HG02885 (cell line): ENCODE measurements around the gene PDCD10.

Source experiments
- ATAC-seq: cut with Tn5 transposase; IDR thresholded peaks from one replicate; pipeline ENCODE4 v1.9.1; 2021; ENCODE audit warnings: mild to moderate bottlenecking; ENCODE audit not compliant: unreplicated experiment, poor library complexity

Gene PDCD10

GRCh38 chr3:167684388-167684993 lies 50.2 kb downstream of the PDCD10 start:
- peak; percentile 89 for ATAC-seq

- ATAC-seq: no peak
Observed at GRCh38 chr3:167679526-167679925, 55.2 kb downstream of the PDCD10 start.

GRCh38 chr3:167675848-167676247 lies 58.8 kb downstream of the PDCD10 start:
- ATAC-seq: no peak

GRCh38 chr3:167673221-167673620 lies 61.5 kb downstream of the PDCD10 start:
- ATAC-seq: no peak

- no peak for ATAC-seq
Observed at GRCh38 chr3:167671878-167672427, 62.7 kb downstream of the PDCD10 start.

- no peak for ATAC-seq
Observed at GRCh38 chr3:167669699-167670098, 65.0 kb downstream of the PDCD10 start.

- no peak for ATAC-seq
Observed at GRCh38 chr3:167668651-167669050, 66.0 kb downstream of the PDCD10 start.

GRCh38 chr3:167666563-167666962 lies 68.1 kb downstream of the PDCD10 start:
- ATAC-seq: no peak

- ATAC-seq: no peak
Observed at GRCh38 chr3:167662919-167663400, 71.7 kb downstream of the PDCD10 start.

GRCh38 chr3:167657684-167658225 lies 76.9 kb downstream of the PDCD10 start:
- ATAC-seq: no peak

GRCh38 chr3:167656821-167657220 lies 77.9 kb downstream of the PDCD10 start:
- no peak for ATAC-seq

- peak; percentile 63 for ATAC-seq
Observed at GRCh38 chr3:167653760-167654159, 80.9 kb downstream of the PDCD10 start, which contains the start of gene WDR49. Gene WDR49, minus strand, starts transcription at chr3:167653942. Its CDS starts 517 bp downstream, at chr3:167653425.

GRCh38 chr3:167653155-167653554 lies 81.5 kb downstream of the PDCD10 start:
- no peak for ATAC-seq

- no peak for ATAC-seq
Observed at GRCh38 chr3:167651826-167652225, 82.9 kb downstream of the PDCD10 start.

GRCh38 chr3:167650459-167650858 lies 84.2 kb downstream of the PDCD10 start:
- ATAC-seq: no peak

GRCh38 chr3:167649746-167650145 lies 84.9 kb downstream of the PDCD10 start:
- no peak for ATAC-seq

GRCh38 chr3:167644611-167645010 lies 90.1 kb downstream of the PDCD10 start:
- ATAC-seq: no peak
